ENCODE results near the gene MUL1.

Gene MUL1

DNA sequence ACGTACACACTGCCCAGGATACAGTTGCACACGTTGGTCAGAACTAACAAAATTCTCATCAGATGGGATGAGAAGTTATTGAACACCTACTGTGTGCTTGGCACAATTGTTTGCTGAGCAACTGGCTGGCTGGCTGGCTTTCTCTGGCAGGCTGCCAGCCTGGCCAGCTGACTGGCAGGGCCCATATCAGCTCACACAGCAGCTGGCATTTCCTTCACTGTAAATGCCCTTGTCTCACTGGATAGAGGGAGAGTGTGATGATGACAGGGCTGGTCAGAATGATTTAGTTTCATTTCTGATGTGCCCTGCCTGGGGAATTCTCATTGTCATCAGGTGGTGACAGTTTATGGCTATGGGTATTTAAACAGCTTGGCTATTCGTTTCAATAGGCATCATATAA lies 37.8 kb downstream of the MUL1 start:
- DNase-seq (ENCODE audit: low read depth in 2 of 2), result no peak

DNA sequence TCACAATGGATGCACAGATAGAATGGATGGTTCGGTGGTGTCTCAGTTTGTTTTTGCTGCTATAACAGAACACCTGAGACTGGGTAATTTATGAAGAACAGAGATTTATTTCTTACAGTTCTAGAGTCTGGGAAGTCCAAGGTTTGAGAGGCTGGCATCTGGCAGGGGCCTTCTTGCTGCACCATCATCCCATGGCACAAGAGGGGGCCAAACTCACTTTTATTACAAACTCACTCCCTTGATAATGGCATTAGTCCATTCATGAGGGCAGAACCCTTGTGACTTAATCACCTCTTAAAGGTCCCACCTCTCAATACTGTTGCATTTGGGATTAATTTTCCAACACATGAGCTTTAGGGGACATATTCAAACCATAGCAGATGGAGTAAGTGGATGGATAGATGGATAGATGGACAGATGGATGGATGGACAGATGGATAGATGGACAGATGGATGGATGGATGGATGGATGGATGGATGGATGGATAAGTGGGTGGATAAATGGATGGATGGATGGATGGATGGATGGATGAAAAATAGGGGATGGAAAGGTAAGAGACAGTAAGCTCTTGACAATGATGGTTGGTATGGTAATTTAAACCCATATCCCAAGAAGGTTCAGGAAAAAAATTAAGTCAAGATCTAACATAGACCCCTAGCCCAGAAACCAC lies 38.4 kb downstream of the MUL1 start:
- no peak for DNase-seq (ENCODE audit: low read depth in 2 of 2)

DNA sequence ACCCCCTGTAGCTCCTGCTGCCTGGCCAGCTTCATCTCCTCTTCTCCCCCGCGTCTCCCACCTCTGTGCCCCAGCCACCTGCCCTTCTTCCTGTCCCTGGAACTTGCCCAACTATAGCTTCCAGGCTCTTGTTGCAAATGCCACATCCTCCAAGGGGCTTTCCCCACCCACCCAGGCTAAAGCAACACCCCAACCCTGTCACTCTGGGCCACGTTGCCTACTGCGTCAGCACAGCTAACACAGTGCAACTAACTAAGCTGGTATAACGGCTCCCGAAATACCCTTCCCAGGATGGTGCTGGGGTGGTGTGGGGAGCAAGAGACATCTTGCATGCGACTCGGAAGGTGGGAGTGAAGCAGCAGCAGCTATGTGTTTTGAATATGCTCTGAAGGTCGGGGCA lies 41.7 kb downstream of the MUL1 start:
- no peak for DNase-seq (ENCODE audit: low read depth in 2 of 2)

DNA sequence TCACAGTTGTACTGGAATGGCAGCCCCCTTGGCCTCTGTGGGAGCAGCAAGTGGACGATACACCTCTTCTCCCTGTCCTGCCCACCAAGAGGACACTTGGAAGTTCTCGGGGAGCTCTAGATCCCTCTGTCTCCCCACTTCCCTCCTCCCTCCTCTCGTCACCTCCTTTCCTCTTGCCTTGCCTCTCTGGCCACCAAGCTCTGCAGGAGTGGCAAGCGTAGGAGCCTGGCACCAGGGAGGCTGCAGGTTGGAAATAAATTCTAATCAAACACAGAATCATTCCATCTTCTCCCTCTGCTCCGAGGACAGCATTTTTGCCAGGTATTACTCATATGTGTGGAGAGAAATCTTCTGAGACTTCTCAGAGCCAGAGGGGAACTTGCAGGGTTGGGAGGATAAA lies 42.8 kb downstream of the MUL1 start:
- no peak for DNase-seq (ENCODE audit: low read depth in 2 of 2)

DNA sequence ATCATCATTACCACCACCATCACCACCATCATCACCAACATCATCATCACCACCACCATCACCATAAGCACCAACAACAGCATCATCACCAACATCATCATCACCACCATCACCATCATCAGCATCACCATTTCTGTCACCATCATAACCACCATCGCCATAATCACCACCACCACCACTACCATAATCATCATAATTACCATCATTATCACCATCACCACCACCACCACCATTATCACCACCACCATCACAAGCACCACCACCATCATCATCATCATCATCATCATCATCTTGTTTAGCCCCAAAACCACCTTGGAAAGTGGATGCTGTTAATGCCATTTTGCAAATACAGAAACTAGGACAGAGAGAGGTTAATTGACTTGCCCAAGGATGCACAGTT lies 44.4 kb downstream of the MUL1 start:
- no peak for DNase-seq (ENCODE audit: low read depth in 2 of 2)

DNA sequence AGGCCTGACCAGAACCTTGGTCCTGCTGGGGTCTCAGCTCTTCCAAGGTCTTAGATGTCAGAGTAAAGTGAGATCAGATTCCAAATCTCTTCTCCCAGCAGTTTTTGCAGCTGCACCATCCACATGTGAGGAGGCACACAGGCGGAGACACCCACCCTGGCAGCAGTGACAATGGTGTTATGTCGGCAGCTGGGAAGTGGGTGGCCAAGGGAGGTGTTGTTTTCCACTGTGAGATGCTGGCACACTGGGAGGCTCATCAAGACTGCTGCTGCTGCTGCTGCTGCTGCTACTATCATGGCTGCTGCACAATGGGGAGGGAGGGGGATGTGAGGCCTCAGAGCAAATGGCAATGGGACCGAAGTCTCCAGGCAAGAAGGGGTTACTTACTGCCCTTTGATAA lies 45.6 kb downstream of the MUL1 start:
- DNase-seq (ENCODE audit: low read depth in 2 of 2), result no peak

DNA sequence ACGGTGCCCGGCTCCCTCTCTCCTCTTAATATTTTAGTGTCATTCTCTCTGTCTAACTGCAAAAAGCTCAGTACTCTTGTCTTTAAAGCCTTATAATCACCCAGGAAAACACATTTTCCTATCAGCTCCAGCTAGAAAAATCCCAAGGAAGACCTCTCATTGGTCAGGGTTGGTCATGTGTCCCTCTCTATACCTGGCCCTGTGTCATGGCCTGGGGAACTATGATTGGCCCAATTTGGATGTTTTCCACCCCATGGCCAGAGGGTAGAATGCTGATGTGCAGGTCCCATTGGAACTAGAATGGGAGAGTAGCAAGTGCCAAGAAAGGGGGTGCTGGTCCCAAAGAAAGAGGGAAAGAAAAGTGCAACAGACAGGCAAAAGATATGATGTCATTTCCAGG lies 49.2 kb downstream of the MUL1 start:
- no peak for DNase-seq (ENCODE audit: low read depth in 2 of 2)

DNA sequence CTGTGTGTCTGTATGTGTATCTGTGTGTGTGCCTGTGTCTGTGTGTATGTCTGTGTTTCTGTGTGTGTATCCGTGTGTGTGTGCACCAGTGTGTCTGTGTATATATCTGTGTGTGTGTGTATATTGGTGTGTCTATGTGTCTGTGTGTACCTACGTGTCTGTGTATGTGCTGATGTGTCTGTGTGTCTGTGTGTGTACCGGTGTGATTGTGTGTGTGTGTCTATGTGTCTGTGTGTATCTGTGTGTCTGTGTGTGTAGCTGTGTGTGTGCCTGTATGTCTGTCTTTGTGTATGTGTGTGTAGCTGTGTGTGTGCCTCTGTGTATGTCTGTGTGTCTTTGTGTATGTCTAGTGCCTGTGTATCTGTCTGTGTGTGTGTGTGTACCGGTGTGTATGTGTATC lies 53.9 kb downstream of the MUL1 start:
- DNase-seq (ENCODE audit: low read depth in 2 of 2), result no peak

DNA sequence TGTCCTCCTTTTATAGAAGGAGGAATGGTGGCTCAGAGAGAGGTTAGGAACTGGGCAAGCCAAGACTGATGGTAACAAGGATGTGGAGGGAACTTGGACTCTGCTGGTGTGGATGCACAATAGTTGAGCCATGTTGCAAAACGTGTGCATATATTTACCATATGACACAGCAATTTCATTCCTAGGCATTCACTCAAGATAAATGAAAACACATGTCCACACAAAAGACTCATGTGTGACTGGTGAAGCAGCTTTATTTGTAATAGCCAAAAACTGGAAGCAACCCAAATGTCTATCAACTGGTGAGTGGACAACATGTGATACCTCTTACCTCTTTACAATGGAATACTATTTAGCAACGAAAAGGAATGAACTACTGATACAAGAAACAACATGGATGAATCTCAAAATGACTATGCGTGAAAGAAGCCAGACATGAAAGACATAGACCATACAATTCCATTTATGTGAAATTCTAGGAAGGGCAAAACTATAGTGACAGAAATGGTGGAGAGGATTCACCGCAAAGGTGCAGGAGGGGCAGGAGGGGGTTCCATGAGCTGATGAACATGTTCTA lies 58.1 kb downstream of the MUL1 start:
- DNase-seq (ENCODE audit: low read depth in 2 of 2), result no peak

Measured in stimulated activated CD8-positive, alpha-beta memory T cell treated with anti-CD3 and anti-CD28 coated beads, Interleukin-2, amount 100 ng/mL, for 1 hour (primary cell).